HEK293 (cell line): ENCODE measurements around the gene SRRM4.

Experiments
- BCL11B ChIP-seq: fragments of 450-650 bp; formaldehyde crosslinking; IDR thresholded peaks from 2 replicates; pipeline ENCODE4 v1.5.1; 2016; ENCODE audit warnings: low read depth, missing biosample characterization, missing genetic modification characterization
- KLF9 ChIP-seq: fragments of 450-650 bp; formaldehyde crosslinking; IDR thresholded peaks from 2 replicates; pipeline ENCODE4 v1.5.1; 2016; ENCODE audit warnings: missing biosample characterization, missing genetic modification characterization, low read depth
- TCF7L2 ChIP-seq: IDR thresholded peaks from 2 replicates; pipeline ENCODE4 v1.6.1; 2011; ENCODE audit warnings: low read depth, mild to moderate bottlenecking, inconsistent platforms, low read length, moderate library complexity, borderline replicate concordance
- ZBTB48 ChIP-seq: fragments of 450-650 bp; formaldehyde crosslinking; IDR thresholded peaks from 2 replicates; pipeline ENCODE4 v1.5.1; 2016; ENCODE audit warnings: missing biosample characterization, missing genetic modification characterization
- ZNF121 ChIP-seq: fragments of 450-650 bp; formaldehyde crosslinking; IDR thresholded peaks from 2 replicates; pipeline ENCODE4 v1.5.1; 2016; ENCODE audit warnings: missing biosample characterization, missing genetic modification characterization
- ZNF140 ChIP-seq: fragments of 450-650 bp; formaldehyde crosslinking; IDR thresholded peaks from 2 replicates; pipeline ENCODE4 v1.5.1; 2016; ENCODE audit warnings: missing biosample characterization, missing genetic modification characterization
- ZNF24 ChIP-seq: fragments of 450-650 bp; formaldehyde crosslinking; IDR thresholded peaks from 2 replicates; pipeline ENCODE4 v1.5.1; 2016; ENCODE audit warnings: missing biosample characterization, missing genetic modification characterization
- ZNF341 ChIP-seq: fragments of 450-650 bp; formaldehyde crosslinking; IDR thresholded peaks from 2 replicates; pipeline ENCODE4; 2016; ENCODE audit warnings: low read depth, missing biosample characterization, missing genetic modification characterization
- TF ChIP-seq, protein P1 (sequence below): fragments of 450-650 bp; formaldehyde crosslinking; IDR thresholded peaks from 2 replicates; pipeline ENCODE4 v1.5.1; 2016; ENCODE audit warnings: missing biosample characterization, missing genetic modification characterization
- TF ChIP-seq, protein P2 (sequence below): IDR thresholded peaks from 2 replicates; pipeline ENCODE4 v1.6.1; 2011; ENCODE audit warnings: mild to moderate bottlenecking, low read depth, low read length, borderline replicate concordance
- TF ChIP-seq, protein P3 (sequence below): fragments of 450-650 bp; formaldehyde crosslinking; IDR thresholded peaks from 2 replicates; pipeline ENCODE4 v1.5.1; 2016; ENCODE audit warnings: missing biosample characterization, missing genetic modification characterization
- TF ChIP-seq, protein P4 (sequence below): fragments of 450-650 bp; formaldehyde crosslinking; IDR thresholded peaks from 2 replicates; pipeline ENCODE4 v1.5.1; 2017; ENCODE audit warnings: missing biosample characterization, mild to moderate bottlenecking, missing genetic modification characterization, moderate library complexity

DNA sequence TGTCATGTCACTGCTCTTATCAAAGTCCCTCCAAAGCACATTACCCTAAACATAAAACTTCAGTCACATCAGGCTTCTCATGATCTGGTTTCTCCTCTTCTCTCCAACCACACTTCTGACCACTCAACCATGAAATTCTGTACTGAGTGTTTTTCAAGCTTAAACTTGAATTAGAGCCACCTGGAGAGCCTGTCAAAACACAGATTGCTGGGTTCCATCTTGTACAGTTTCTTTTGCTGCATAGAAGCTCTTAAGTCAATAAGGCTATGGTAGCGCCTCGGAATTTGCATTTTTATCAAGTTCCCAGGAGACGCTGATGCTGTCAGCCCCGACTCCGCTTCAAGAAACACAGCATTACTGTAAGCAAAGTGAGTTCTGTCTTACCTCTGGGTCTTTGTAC, 16.4 kb upstream of the SRRM4 start:
- TF ChIP-seq ZNF341 (tag by site-specific recombination), result no peak
- TF ChIP-seq, protein P1, sequence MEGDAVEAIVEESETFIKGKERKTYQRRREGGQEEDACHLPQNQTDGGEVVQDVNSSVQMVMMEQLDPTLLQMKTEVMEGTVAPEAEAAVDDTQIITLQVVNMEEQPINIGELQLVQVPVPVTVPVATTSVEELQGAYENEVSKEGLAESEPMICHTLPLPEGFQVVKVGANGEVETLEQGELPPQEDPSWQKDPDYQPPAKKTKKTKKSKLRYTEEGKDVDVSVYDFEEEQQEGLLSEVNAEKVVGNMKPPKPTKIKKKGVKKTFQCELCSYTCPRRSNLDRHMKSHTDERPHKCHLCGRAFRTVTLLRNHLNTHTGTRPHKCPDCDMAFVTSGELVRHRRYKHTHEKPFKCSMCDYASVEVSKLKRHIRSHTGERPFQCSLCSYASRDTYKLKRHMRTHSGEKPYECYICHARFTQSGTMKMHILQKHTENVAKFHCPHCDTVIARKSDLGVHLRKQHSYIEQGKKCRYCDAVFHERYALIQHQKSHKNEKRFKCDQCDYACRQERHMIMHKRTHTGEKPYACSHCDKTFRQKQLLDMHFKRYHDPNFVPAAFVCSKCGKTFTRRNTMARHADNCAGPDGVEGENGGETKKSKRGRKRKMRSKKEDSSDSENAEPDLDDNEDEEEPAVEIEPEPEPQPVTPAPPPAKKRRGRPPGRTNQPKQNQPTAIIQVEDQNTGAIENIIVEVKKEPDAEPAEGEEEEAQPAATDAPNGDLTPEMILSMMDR (tag by site-specific recombination), result no peak
- TF ChIP-seq, protein P2, sequence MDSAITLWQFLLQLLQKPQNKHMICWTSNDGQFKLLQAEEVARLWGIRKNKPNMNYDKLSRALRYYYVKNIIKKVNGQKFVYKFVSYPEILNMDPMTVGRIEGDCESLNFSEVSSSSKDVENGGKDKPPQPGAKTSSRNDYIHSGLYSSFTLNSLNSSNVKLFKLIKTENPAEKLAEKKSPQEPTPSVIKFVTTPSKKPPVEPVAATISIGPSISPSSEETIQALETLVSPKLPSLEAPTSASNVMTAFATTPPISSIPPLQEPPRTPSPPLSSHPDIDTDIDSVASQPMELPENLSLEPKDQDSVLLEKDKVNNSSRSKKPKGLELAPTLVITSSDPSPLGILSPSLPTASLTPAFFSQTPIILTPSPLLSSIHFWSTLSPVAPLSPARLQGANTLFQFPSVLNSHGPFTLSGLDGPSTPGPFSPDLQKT, result no peak
- TF ChIP-seq ZNF140, result no peak
- TF ChIP-seq ZNF24 (tag by site-specific recombination), result no peak
- no peak for TF ChIP-seq ZNF121 (tag by site-specific recombination)
- no peak for TF ChIP-seq BCL11B (tag by site-specific recombination)
- TF ChIP-seq TCF7L2, result no peak
- TF ChIP-seq, protein P3, sequence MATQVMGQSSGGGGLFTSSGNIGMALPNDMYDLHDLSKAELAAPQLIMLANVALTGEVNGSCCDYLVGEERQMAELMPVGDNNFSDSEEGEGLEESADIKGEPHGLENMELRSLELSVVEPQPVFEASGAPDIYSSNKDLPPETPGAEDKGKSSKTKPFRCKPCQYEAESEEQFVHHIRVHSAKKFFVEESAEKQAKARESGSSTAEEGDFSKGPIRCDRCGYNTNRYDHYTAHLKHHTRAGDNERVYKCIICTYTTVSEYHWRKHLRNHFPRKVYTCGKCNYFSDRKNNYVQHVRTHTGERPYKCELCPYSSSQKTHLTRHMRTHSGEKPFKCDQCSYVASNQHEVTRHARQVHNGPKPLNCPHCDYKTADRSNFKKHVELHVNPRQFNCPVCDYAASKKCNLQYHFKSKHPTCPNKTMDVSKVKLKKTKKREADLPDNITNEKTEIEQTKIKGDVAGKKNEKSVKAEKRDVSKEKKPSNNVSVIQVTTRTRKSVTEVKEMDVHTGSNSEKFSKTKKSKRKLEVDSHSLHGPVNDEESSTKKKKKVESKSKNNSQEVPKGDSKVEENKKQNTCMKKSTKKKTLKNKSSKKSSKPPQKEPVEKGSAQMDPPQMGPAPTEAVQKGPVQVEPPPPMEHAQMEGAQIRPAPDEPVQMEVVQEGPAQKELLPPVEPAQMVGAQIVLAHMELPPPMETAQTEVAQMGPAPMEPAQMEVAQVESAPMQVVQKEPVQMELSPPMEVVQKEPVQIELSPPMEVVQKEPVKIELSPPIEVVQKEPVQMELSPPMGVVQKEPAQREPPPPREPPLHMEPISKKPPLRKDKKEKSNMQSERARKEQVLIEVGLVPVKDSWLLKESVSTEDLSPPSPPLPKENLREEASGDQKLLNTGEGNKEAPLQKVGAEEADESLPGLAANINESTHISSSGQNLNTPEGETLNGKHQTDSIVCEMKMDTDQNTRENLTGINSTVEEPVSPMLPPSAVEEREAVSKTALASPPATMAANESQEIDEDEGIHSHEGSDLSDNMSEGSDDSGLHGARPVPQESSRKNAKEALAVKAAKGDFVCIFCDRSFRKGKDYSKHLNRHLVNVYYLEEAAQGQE (tag by site-specific recombination), result no peak
- TF ChIP-seq, protein P4, sequence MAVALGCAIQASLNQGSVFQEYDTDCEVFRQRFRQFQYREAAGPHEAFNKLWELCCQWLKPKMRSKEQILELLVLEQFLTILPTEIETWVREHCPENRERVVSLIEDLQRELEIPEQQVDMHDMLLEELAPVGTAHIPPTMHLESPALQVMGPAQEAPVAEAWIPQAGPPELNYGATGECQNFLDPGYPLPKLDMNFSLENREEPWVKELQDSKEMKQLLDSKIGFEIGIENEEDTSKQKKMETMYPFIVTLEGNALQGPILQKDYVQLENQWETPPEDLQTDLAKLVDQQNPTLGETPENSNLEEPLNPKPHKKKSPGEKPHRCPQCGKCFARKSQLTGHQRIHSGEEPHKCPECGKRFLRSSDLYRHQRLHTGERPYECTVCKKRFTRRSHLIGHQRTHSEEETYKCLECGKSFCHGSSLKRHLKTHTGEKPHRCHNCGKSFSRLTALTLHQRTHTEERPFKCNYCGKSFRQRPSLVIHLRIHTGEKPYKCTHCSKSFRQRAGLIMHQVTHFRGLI (tag by site-specific recombination), result no peak
- TF ChIP-seq KLF9, result no peak
- no peak for TF ChIP-seq ZBTB48 (tag by site-specific recombination)
